Mammary epithelial cell (primary cell): ENCODE measurements around the gene GLYR1.

ENCODE experiments used
- EZH2 ChIP-seq: IDR thresholded peaks from 2 replicates; pipeline ENCODE4 v1.6.1; 2012; ENCODE audit warnings: low read length, inconsistent platforms, borderline replicate concordance
- TF ChIP-seq, protein P1 (sequence below), 2 donors: IDR thresholded peaks in 1 of 2; conservative IDR thresholded peaks in 1 of 2; 2 replicates each; pipeline ENCODE4 v1.5.1; 2011 to 2012; ENCODE audit warnings: inconsistent platforms in 2 of 2, low read length in 2 of 2, mild to moderate bottlenecking in 2 of 2, control low read depth in 1 of 2, low read depth in 1 of 2; ENCODE audit not compliant: insufficient read depth in 1 of 2; ENCODE audit errors: extremely low read depth in 1 of 2

DNA sequence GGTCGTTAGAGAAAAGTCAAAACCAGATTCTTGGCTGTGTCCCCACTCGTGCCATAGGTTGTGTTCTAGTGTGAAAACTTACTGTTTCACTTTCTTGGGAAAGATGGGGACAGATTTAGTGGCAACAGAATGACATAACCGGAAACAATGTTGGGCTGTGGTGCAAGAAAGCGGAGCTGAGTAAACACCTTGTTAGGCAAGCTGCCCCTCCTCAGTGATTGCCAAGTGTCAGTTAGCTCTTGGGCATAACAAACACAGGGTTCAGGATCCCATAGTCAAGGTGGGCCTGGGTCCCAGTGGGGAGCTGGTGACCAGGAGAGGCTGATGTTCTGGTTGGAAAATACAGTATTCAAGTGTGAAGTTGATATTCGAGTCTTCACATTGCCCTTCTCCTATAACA is 15.6 kb upstream of the GLYR1 start:
- TF ChIP-seq, protein P1, sequence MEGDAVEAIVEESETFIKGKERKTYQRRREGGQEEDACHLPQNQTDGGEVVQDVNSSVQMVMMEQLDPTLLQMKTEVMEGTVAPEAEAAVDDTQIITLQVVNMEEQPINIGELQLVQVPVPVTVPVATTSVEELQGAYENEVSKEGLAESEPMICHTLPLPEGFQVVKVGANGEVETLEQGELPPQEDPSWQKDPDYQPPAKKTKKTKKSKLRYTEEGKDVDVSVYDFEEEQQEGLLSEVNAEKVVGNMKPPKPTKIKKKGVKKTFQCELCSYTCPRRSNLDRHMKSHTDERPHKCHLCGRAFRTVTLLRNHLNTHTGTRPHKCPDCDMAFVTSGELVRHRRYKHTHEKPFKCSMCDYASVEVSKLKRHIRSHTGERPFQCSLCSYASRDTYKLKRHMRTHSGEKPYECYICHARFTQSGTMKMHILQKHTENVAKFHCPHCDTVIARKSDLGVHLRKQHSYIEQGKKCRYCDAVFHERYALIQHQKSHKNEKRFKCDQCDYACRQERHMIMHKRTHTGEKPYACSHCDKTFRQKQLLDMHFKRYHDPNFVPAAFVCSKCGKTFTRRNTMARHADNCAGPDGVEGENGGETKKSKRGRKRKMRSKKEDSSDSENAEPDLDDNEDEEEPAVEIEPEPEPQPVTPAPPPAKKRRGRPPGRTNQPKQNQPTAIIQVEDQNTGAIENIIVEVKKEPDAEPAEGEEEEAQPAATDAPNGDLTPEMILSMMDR (conservative IDR thresholded peaks at IDR 0.05 in 1 of 2, IDR thresholded peaks at IDR 0.05 in 1 of 2; ENCODE audit: extremely low read depth in 1 of 2, insufficient read depth in 1 of 2, low read depth in 1 of 2, low read length in 2 of 2) = no peak
- TF ChIP-seq EZH2 = no peak
